RCC 7860 (cell line): ENCODE results near the gene KIAA1958.
"Not testable (repeated sequence)": the region's sequence is repeated elsewhere in the genome, so short reads cannot be mapped to it uniquely, and the experiment has no call there.

Experiments
- DNase-seq: peaks from one replicate; pipeline ENCODE4 v3.0.0-alpha.2; 2015; ENCODE audit warnings: low spot score
- FAIRE-seq: peaks from 2 replicates; lab custom pipeline; 2012; peaks lifted over from hg19 to GRCh38; lab: Jason Lieb, UNC

The KIAA1958 gene

GRCh38 chr9:112642126-112642525, 155.5 kb downstream of the KIAA1958 start:
- FAIRE-seq, result no peak
- DNase-seq, result no peak

DNA sequence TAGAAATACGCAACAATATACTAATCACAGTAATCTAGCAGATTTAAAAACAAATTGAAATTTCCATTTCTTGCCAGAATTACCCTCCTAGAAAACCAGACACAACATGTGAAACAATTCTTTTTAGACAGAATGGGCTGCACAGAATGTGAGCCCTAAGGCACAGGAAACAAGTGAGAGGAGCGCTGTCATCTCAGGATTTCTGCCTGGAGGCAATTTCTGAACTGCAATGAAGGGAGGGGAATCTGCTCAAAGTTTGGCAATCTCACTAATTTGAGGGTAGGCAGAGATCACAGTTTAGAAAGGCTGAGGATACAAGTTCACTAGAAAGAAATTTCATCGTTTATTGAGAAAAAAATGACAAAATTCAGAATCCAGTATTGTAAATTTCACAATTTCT, 161.0 kb downstream of the KIAA1958 start:
- FAIRE-seq (no peak), DNase-seq (no peak)

DNA sequence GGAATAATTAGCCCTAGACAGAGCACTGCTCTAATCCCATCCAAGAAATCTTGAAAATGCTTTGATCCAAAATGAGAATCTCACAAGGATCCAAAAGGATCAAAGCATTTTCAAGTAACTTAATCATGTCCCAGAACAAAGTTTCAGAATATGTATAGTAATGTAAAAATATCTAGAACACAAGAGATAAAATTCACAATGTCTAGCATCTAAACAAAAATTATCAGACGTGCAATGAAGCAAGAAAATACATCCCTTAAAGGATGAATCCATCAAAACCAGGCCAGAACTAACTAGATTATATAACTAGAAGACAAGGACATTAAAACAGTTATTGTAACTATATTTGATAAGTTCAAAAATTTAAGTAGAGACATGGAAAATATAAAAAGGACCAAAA, 162.0 kb downstream of the KIAA1958 start:
- no peak for DNase-seq
- no peak for FAIRE-seq

DNA sequence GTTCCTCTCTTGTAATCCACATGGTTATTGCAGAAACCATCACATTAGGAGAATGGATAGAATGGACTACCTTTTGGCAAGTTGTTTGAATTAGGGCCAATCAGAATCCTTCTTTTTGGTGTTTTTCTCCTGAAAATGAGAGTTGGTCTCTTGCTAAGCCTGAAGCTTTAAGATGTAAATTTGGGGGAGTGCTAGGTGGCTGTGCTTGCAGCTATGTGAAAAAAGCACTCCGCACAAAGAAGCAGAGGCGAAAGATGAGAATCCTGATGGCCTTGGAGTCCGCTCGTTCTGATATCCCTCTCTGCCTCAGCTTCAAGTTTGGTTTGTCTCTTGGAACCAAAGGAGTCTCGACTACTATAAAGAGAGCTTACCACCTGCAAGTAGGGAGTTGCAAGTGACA, 167.7 kb downstream of the KIAA1958 start:
- FAIRE-seq (no peak), DNase-seq (no peak)

GRCh38 chr9:112655668-112656067, 169.0 kb downstream of the KIAA1958 start:
- DNase-seq, result no peak
- FAIRE-seq, result no peak

DNA sequence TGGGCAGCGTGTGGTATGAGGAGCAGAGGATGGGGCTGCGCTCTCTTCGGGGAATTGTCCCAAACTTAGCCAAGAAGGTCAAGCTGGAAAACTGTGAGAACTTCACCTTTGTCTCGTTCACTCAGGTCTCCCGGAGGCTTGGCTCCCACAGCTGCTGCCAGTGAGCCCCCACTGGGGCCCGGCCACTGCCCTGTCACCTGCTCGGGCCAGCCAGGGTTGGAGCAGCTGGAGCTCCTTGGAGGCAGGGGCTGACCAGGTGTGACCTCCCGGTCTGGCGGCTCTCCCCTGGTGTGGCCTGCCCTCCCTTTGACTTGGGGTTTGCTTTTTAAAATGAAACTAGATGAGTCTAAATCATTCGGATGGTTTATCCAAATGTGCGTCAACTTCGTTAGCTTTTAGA, 173.3 kb downstream of the KIAA1958 start:
- DNase-seq (no peak), FAIRE-seq (no peak)

DNA sequence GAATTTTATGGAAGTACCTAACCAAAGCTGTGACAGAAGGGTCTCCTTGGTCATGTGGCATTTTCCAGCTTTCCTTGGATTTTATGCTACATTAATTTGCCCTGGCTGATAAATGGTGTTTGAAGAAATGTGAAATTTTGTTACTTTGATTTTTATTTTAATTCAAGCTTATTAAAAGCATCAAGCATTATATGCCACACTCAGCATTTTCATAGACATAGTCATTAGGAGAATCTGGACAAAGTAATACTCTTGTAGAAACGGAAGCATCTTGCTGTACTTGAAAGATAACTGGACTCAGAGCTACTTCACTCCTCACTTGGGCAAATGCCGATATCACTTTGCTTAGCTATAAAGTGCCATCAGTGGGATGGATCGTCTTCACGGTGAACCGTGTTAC, 177.1 kb downstream of the KIAA1958 start:
- FAIRE-seq (no peak), DNase-seq (no peak)

DNA sequence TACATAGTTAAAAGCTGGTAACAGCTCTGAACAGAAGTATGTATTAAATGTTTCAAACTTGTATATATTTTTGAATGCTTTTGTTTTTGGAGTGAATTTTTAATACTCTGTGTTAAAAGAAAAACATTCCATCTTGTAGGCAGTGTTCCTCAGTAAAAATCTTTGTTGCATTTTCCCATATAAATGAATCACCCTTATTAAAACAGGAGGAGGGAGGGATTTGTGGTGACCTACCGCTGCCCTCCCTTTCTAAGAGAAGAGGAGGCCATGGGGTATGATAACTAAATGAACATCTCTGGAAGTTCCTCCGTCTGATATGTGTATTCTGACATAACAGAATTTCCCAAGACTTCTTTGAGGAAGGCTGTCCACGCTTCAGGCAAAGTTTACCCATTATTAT, 177.9 kb downstream of the KIAA1958 start:
- DNase-seq (no peak), FAIRE-seq (no peak)

DNA sequence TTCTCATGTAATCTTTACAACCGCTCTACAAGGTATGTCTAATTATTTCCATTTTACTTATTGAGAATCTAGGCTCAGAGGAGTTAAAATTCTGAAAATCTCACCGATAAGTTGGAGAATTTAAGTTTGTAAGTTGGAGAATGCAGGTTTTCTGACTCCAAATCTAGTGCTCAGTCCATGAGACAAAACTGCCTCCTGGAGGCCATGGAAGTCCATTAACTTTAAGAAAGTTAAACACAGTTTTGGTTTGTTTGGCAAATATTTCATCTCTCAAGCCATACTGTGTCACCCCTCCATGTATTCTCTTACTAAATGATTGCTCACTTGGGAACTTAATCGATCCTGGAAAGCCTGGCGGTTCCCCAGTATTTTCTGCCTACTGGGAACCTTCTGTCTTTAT, 178.7 kb downstream of the KIAA1958 start:
- DNase-seq (no peak), FAIRE-seq (no peak)

DNA sequence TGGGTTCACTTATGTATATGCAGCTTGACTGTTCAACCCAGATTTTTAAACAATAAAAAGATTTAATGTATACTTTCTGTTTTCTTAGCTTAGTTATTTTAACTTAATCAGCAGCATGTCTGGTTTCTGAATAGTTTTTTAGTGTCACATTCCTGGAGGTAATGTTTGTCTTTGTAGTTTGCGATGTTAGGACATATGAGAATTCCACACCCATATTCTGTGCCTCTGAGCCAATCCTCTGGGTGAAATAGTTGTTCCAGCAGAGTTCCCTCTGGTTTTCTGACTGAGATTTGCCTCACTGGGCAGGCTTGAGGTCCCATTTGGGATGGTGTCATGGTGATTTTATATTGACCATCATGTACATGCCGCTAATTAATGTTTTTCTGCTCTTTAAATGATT, 182.7 kb downstream of the KIAA1958 start:
- FAIRE-seq, result no peak
- DNase-seq, result no peak

DNA sequence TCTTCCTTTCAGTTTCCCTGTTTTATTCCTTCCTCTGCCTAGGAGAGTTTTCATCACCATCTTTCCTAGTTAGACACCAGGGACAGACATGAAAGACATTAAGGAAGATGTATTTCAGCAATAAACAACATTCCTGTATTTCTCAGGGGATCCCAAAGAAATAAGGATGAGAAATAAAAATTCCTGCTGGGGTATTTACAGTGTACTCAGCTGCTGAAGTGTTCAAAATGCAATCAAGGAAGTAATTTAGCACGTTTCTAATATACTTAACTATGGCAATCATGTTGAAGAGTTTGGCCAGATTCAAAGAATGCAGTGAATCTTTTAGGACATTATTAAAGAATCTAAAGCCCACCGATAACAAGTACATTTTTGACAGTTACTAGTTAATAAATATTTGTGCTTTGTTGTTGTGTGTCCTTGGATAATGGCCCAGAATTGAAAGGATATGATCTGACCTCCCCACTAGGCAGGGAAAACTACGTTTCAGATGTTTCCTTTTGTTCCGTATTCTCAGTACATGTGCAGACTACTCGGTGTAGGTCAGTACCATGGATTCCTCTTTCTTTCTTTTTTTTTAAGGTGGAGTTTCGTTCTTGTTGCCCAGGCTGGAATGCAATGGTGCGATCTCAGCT, 184.5 kb downstream of the KIAA1958 start:
- DNase-seq (no peak), FAIRE-seq (no peak)

DNA sequence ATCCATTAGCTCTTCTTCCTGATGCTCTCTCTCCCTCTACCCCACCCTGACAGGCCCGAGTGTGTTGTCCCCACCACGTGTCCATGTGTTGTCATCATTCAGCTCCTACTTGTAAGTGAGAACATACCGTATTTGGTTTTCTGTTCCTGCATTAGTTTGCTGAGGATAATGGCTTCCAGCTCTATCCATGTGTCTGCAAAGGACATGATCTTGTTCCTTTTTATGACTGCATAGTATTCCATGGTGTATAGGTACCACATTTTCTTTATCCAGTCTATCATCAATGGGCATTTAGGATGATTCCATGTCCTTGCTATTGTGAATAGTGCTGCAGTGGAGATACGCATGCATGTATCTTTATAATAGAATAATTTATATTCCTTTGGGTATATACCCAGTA, 186.6 kb downstream of the KIAA1958 start:
- FAIRE-seq, DNase-seq: not testable (repeated sequence)

DNA sequence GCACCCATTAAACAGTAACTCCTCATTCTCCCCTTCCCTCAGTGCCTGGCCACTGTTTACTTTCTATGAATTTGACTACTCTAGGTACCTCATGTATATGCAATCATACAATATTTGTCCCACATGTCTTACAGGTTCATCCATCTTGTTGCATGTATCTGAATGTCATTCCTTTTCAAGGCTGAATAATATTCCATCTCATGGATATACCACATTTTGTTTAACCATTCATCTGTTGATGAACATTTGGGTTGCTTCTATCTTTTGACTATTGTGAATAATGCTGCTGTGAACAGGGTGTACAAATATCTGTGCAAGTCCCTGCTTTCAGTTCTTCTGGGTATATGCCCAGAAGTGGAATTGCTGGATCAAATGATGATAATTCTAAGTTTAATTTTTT, 190.4 kb downstream of the KIAA1958 start:
- FAIRE-seq (no peak), DNase-seq (no peak)

DNA sequence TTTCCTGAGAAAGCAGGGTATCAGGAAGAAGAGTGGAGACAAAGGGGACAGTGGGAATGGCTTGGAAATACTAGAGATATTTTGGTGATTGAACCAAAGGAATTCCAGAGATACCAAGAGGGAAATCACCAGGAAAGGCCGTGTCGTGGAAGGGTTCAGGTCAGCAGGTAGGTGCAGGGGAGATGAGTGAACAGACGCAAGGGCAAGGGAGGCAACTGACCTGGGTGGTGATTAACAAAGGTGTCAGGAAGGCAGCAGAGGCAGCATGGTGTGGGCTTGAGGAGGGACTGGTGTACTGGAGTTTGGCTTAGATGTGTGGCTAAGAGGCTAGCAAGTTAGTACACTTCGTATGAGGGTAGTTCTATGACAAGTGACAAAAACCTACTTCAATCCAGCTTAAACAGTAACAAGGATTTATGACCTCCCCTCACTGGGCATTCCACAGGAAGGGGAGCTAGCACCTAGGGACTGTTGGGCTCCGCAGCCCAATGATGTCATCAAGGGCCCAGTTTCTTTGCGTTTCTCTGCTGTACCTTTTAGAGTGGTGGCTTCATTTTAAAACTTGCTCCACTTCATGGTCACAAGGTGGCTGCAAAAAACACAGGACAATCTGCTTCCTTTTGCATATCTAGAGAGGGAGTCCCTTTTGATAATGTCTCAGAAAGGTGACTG, 194.2 kb downstream of the KIAA1958 start:
- DNase-seq (no peak), FAIRE-seq (no peak)

DNA sequence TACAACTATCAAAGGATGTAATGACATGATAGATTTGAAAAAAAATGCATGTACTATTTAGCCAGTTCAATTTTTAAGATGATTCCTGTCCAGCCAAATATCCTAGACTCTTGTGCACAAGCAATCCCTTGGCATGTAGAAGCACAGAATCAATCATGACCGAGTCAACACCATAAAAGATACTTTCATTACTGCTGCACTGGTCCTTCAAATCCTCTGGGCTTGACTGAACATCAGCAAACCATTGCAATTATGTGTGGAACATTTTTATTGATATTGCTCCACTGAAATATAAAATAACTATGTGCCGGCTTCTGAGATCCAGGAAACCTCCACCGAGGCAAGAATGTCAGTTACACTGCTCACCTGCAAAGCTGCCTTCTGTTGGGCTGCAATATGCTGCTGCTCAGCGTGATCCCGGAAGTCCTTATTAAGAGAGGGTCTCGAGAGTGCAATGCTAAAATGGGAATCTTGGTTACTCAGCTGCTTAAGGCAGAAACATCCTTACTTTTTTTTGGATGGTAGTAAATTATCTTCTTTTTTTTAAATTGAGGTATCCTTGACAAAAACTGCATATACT, 202.6 kb downstream of the KIAA1958 start:
- FAIRE-seq (no peak), DNase-seq (no peak)

- FAIRE-seq (no peak), DNase-seq (no peak)
Observed at GRCh38 chr9:112694706-112695555, 208.3 kb downstream of the KIAA1958 start.

DNA sequence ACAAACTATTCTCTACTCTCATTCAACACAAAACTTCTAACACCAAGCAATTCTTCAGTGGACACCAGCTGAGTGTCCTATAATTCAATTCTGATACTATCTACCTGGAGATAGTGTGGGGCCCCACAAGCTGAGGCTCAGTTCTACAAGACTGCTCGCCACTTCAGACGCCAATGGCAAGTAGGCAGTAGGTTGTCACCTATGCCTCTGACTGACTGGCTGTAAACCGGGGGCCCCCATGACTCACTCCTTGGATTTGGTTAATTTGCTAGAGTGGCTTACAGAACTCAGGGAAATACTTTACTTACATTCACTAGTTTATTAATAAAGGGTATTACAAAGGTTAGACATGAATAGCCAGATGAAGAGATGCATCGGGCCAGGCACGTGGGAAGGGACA, 209.8 kb downstream of the KIAA1958 start:
- FAIRE-seq, result no peak
- no peak for DNase-seq

DNA sequence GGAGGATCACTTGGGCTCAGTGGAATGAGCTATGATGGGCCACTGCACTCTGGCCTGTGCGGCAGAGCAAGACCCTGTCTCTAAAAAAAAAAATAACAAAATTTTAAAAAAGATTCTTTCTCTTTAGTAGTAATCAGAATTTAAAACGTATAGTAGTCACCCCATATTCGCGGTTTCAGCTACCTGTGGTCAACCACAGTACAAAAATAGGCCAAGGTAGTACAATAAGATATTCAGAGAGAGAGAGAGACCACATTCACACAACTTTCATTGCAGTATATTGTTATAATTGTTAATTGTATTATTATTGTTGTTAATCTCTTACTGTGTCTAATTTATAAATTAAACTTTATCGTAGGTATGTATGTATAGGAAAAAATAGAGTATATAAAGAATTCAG, 212.6 kb downstream of the KIAA1958 start:
- no peak for FAIRE-seq
- DNase-seq, result no peak

DNA sequence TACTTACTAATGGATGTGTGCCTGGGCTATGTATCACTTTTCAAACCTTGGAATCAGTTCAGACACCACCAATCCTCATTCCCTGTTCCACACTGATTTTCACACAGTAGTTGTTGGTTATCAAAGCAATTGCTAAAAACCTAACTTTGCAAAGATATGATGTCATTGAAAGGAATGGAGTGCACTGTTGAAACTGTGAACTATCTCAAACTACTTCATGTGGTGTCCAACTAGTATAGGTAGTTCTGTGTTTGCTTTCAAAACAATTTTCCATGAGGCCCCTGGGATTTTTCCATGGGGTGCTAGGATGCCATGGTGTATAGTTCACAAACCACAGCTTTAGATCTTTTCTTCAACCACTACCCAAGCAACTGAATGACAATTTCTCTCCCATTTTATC, 213.5 kb downstream of the KIAA1958 start:
- FAIRE-seq (no peak), DNase-seq (no peak)

- DNase-seq (no peak), FAIRE-seq (no peak)
Observed at GRCh38 chr9:112703304-112703703, 216.7 kb downstream of the KIAA1958 start.

DNA sequence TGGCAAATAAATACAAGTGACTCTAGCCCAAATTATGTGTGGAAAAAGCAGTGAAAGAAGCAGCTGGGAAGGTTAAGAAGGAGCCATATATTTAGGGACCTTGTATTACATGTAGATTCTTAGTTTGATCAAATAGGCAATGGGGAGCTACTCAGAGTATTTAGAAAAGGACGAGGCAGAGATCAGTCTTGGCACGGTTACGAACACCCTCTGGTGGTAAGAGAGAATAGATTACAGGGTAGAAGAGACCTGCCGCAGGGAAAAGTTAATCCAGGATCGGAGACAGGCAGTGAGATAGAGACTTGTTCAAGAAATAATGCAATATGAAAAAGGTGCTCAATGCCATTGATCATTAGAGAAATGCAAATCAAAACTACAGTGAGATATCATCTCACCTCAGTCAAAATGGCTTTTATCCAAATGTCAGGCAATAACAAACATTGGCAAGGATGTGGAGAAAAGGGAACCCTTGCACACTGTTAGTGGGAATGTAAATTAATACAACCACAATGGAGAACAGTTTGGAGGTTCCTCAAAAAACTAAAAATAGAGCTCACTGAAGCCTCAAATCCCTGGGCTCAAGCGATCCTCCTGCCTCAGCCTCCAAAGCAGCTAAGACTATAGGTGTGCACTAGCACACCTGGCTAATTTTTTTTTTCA, 219.3 kb downstream of the KIAA1958 start:
- DNase-seq (no peak), FAIRE-seq (no peak)
